ENCODE data around the gene RNF144A.

The RNF144A gene

DNA sequence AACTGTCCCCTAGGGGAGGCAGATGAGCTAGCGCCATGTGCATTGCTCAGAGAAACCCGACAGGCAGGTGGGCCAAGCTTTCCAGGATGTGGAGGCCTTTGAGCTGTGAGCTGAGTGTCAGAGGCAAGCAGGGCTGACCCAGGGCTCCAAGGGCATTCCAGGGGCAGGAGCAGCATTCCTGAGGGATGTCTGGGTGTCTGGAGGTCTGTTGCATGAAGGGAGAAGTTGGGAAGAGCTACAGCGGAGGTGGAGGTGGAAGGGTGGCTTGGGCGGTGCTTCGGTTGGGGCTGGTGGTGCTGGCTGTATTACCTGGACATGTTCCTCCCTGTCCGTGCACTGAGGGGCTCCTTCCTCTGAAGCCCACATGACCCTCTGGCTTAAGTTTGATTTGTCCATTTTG, 102.8 kb downstream of the RNF144A start:
- DNase-seq (ENCODE audit: low read depth in 2 of 3, low spot score in 2 of 3) = no peak

DNA sequence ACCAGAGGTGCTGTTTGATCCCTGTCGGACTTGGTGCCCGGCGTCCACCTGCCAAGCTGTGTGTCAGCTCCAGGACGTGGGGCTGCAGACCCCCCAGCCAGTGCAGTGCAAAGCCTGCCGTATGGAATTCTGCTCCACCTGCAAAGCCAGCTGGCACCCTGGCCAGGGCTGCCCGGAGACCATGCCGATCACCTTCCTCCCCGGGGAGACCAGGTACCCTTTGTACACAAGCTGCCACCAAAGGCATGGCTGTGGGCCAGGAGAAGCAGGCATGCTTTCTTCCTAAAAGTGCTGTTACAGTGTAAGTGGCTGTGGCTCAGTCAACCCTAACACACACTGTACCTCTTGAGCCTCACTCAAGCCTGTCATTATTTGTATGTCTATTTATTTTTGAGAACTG, 103.3 kb downstream of the RNF144A start:
- no peak for DNase-seq (ENCODE audit: low read depth in 2 of 3, low spot score in 2 of 3)

DNA sequence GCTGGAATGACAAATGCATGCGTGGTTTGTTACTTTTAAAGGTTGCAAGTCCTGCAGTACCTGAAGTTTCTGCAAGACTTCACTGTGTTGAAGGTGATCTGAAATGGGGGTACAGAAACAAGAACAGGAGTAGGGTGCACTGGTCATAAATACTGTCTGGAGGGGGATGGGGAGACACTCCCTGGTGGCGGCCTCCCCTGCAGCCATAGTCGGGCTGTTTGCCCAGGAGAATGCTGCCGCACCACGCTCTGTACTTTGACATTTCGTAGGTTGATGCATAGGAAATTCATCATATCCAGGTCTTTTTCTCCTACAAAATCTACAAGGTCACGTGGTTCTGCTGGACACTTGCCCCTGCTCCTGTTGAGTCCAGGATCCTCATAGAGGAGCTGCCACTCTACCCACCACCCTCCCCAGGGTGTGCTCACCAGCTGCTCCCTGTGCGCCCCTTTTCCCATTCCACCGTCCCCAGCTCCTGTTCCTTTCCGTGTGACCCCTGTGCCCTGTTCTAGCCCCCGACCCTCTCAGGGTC, 103.8 kb downstream of the RNF144A start:
- no peak for DNase-seq (ENCODE audit: low read depth in 2 of 3, low spot score in 2 of 3)

DNA sequence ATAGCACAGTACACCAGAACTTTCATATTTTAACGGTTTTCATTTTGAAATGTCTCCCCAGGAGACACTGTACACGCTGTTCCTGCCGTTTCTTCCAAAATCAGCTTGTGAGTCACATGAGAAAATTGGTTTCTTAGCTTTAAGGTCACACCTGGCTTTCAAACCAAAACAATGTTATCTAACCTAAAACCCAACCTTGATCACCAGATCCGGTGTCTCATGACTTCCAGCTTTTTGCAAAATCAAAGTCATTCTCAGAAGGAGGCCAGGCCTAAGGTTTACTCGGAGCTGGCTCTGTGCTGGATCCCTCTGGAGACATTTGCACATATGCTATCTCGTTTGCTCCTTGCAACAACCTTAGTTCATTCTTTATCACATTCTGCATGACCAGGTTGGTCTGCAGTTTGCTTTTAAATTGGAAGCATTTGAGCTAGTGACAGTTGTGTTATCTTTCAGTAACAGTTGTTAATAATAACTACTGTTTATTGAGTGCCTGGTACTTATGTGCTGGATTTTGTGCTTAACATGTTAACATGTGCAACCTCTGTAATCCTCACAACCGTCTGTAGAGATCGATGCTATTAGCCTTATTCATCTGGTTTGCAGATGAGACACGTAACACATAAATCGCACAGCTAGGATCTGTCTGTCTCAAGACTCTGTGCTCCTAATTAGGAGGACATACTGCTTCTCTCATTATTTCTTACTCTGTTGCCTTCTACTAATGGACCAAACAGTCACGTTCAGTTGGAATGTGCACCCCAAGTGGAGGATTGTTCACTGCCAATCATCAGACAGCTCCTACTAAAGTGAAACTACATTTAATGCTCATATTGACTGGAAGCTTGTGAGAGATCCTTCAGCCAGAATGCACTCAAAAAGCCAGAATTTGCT, 105.5 kb downstream of the RNF144A start:
- no peak for DNase-seq (ENCODE audit: low read depth in 2 of 3, low spot score in 2 of 3)

DNA sequence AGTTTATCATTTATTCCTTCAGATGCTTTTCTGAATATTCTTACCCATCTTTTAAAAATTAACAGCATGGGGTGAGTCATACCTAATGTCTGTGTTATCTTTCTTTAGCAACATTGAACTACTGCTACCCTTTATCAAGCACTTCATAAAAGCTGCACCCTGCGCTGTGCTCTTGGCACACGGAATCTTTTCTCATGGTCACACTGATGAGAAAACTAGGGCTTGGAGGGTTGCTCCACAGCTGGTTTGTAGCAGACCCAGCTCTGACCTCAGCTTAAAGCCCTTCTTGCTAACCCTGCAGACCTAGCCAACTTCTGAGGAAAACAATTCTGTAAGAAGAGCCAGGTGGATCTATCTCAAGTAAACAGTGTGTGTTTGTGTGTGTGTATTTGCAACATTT, 106.3 kb downstream of the RNF144A start:
- DNase-seq (ENCODE audit: low read depth in 2 of 3, low spot score in 2 of 3) = no peak

DNA sequence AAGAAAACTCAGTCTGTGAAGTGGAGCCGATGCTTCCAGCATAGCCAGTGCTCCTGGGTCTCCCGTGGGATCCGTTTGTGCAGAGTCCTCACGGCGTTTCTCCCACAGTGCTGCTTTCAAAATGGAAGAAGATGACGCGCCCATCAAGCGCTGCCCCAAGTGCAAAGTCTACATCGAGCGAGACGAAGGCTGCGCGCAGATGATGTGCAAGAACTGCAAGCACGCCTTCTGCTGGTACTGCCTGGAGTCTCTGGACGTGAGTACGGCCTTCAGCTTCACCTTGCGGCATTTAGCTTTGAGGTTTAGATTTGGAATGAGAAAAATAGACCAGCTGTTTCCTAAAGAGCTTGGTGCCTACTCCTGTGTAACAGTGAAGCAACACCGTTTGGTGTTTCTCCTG, 107.0 kb downstream of the RNF144A start:
- DNase-seq (ENCODE audit: low read depth in 2 of 3, low spot score in 2 of 3) = no peak

DNA sequence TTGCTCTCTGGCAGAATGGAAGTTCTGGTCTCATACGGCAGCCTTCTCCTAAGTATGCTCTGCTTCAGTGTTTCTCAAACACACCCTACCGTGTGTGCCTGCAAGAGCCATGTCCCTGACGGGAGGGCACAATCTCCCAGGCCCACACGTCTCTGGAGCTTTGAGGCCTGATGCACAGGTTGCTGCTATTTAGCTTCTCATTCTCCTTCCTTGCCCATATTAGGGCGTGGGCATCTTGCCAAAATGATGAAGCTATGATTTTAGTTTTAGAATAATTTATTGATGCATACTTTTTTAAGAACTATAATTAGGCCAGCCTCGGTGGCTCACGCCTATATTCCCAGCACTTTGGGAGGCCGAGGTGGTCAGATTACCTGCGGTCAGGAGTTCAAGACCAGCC, 107.9 kb downstream of the RNF144A start:
- DNase-seq (ENCODE audit: low read depth in 2 of 3, low spot score in 2 of 3) = no peak

DNA sequence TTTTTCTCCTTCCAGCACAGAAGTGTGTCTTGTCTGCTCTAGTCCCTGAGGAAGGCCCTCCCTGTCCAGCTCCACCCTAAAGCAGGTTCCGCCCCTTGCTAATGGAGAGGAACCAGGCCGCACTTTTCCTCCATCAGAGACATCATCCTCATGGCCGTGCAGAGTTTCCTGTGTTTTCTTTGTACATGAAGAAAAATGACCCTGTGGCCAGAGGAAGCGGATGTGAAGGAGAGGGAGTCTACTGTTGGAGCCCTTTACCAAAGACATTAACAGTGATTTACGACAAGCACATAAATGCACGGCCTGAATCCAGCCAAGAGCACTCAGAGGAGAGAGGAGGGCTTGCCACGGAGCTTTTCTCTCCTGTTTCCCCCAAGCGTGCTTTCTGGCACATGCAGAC, 109.5 kb downstream of the RNF144A start:
- no peak for DNase-seq (ENCODE audit: low read depth in 2 of 3, low spot score in 2 of 3)

DNA sequence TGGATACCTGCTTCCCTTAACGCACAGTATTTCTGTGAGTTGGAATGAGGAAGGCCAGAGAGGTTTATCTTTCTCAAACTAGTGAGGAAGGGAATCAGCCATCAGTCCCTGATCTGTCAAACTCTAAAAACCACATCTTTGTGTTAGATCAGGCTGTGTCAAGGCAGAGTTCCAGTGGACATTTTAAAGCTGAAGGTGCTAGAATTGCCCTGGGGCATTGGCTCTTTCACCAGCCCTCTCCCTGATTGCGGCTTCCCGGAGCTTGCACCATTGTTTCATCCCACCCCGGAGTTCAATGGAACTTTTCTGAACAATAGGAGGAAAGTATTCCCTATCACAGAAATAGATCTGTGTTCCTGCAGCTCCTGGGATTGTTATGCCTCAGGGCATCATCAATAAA, 110.2 kb downstream of the RNF144A start:
- DNase-seq (ENCODE audit: low read depth in 2 of 3, low spot score in 2 of 3) = no peak

DNA sequence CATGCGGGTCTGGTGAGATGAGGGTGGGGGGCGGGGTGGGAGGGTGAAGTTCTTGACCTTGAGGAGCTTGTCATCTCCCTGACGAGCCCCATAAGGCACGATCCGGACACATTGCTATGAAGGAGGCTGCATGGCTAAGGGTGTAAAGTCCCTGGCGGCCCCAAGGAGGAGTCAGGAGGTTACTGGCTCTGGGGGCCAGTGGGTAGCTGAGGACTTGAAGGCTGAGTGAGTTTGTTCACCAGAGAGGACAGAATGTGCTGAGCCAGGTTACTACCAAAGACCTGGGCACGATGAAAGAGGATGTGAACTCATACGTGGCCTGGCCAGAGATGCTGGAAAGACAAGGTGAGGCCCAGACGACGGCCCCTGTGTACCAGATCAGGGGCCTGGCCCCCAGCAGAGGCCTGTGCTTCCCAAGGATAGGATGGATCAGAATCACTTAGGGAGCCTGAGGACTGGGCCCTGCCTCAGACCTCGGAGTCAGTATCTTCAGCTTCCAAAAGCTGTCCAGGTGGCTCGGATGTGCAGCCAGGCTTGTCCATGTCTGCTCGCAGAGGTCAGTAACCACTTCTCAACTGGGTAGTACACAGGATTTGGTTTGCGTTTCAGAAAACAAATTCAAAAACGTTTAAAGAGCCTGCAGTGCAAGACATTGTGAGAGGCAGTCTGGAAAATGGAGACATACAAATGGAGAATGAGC, 110.9 kb downstream of the RNF144A start:
- no peak for DNase-seq (ENCODE audit: low read depth in 2 of 3, low spot score in 2 of 3)

DNA sequence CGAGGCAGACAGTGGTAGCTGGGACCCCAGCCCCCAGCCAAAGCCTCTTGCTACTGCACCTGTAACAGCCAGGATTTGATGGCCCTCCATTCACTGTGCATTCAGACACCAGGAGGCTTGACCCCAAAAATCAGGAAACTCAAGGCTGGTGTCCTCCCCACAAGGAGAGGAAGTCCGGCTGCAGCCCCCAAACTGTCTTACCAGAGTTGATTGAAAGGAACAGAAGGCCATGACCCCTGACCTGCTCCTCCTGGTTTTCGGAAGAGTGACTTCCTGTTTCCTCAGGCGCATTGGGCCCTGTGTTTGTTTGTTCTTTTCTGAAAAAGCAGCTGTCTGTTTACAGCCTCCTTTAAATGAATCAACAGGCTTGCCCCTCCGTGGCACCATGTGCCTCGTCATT, 111.6 kb downstream of the RNF144A start:
- no peak for DNase-seq (ENCODE audit: low read depth in 2 of 3, low spot score in 2 of 3)

DNA sequence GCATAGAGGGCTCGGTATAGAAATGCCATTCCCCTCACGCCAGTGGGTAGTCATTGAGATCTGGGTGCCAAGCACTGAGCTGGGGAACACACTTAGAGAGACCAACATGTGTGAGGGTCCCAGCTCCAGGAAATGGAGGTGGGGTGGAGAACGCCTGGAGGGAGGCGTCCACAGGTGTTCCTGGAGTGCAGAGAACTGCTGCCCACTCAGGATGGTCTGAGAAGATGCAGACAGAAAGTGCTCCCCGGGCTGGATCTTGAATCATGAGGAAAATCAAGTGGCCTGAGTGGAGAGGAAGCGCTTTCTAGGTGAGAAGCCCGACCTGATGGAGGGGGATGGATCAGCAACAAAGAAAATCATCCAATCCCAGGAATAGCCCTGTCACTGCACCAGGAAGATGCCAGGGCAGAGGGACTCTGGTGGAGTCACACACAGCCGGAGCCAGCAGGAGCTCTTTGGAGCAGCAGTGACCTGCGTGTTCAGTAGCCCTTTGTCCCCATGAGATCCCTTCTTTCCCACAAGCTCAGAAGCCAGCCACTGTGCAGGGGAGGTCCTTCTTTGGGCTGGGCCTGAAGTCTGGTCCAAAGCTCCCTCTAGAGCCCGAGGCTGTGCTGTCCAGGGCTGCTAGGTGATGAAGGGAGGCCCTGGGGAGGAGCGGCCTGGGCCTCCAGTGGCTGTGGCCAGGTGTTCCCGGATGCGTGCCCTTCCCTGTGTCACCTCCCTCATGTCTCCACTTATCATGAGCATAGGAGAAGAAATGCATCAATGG, 112.3 kb downstream of the RNF144A start:
- no peak for DNase-seq (ENCODE audit: low read depth in 2 of 3, low spot score in 2 of 3)

DNA sequence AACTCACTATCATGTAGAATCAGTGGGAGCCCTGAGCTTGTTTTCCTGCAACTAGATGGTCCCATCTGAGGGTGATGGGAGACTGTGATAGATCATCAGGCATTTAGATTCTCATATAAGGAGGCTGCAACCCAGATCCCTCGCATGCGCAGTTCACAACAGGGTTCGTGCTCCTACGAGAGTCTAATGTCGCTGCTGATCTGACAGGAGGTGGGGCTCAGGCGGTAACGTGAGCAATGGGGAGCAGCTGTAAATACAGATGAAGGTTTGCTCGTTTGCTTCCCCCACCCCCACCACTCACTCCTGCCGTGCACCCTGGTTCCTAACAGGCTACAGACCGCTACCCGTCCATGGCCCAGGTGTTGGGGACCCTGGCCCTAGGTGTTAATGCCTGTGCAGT, 113.6 kb downstream of the RNF144A start:
- no peak for DNase-seq (ENCODE audit: low read depth in 2 of 3, low spot score in 2 of 3)

DNA sequence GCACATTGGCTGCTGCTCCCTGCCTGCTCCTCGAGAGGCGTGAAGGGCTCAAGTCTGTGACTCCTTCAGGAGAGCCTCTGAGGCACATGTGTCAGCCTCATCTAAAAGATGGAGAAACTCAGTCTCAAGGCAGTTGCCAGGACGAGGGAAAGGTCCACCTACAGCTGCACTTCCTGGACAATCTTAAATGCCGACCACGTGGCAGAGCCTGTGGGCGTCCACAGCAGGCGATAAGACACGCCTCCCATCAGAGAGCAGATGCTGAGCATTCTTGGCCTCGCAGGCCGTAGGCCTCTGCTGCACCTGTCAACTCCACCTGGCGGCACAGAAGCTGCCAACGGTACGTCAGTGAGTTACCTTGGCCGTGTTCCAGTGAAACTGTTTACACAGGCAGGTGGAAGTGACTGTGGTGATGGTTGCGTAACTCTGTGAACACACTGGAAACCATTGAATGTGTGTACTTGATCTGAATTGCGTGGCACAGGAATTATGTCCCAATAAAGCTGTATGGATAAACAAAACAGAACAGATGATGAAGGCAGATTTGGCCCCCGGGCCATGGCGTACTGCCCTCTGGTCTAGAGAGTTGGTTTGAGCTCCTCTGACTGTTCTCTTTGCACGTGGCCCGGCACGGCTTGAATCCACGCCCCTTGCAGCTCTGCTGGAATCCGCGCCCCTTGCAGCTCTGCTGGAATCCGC, 114.5 kb downstream of the RNF144A start:
- no peak for DNase-seq (ENCODE audit: low read depth in 2 of 3, low spot score in 2 of 3)

DNA sequence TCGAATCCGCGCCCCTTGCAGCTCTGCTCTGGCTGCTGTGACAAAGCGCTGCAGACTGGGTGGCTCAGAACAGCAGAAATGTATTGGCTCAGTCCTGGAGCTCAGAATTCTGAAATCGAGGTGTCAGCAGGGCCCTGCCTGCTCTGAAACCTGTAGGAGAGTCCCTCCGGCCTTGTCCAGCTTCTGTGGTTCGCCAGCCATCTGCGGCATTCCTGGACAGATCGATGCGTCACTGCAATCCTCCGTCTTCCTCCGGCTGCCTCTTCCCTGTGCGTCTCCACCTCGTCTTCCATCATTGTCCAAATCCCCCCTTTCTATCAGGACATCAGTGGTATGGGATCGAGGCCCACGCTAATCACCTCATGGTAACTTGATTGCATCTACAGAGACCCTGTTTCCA, 115.2 kb downstream of the RNF144A start:
- DNase-seq (ENCODE audit: low read depth in 2 of 3, low spot score in 2 of 3) = no peak

DNA sequence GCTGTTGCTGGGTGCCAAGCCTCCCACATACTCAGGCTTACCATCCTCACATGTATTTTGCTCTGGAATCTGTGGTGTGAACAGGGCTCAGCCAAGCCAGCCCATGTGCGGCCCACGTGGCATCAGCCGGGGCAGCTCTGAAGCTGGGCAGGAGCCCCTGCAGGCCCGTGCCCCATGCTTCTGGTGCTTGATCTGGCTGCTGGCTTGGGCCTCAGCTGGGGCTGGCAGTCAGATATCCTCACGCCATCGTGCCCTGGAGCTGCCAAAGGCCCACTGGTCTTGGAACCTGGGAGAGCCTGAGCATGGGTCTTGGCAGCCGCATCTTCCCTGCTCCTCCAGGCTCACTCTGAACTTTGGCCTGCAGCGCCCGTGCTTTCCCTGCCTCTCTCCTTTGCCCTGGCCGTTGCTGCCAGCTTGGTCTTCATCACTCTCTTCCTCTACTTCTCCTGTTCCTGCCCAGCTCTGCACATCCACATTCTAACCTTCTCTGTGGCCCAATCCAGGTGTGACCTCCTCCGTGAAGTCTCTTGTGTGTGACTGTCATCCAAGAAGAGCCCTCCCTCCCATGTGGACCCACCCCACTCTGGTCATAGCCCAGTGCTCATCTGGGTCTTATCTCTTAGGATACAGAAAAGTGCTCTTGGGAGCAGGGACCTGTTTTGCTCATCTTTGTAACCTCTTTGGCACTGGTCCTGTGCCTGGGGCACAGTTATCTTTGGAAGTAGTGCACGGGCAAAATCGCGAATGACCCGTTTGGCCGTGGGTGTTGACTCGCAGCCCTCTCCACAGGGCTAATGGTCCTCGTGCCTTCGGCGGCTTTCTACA, 116.1 kb downstream of the RNF144A start:
- no peak for DNase-seq (ENCODE audit: low read depth in 2 of 3, low spot score in 2 of 3)

DNA sequence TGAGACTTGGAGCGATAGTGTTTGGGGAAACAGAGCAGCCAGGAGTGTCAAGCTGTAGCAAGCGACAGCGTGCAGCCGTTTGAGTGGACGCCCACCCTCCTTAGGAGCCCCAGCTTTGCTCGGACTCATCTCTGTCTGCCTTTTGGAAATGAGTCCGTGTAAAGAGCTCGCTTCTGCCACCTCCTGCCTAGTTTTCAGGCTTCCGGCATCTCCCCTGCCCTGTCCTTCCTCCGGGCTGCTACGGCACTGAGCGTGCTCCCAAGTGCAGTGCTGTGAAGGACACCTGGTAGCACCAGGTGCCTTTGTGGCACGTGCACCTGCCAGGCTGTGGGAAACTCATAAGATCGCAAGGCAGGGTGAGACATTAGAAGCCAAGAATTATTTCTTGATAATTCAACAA, 117.1 kb downstream of the RNF144A start:
- DNase-seq (ENCODE audit: low read depth in 2 of 3, low spot score in 2 of 3) = no peak

DNA sequence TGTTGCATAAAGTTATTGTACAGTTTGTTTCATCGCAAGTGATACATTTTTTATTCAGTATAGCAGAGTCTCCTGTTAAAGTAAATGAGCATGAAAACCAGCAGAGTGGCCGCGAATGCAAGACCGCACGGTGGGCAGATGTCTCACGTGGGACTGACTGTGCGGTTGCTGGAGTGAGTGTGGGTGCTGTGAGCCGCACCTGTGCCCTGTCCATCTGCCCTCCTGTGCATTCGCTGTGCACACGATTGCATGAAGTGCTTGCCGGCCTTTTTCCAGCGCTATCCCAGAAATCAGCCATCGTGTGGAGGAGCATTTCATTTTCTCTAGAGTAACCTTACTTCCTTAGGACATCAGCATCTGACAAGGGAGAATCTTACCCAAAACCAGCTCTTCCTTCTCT, 118.7 kb downstream of the RNF144A start:
- no peak for DNase-seq (ENCODE audit: low read depth in 2 of 3, low spot score in 2 of 3)

DNA sequence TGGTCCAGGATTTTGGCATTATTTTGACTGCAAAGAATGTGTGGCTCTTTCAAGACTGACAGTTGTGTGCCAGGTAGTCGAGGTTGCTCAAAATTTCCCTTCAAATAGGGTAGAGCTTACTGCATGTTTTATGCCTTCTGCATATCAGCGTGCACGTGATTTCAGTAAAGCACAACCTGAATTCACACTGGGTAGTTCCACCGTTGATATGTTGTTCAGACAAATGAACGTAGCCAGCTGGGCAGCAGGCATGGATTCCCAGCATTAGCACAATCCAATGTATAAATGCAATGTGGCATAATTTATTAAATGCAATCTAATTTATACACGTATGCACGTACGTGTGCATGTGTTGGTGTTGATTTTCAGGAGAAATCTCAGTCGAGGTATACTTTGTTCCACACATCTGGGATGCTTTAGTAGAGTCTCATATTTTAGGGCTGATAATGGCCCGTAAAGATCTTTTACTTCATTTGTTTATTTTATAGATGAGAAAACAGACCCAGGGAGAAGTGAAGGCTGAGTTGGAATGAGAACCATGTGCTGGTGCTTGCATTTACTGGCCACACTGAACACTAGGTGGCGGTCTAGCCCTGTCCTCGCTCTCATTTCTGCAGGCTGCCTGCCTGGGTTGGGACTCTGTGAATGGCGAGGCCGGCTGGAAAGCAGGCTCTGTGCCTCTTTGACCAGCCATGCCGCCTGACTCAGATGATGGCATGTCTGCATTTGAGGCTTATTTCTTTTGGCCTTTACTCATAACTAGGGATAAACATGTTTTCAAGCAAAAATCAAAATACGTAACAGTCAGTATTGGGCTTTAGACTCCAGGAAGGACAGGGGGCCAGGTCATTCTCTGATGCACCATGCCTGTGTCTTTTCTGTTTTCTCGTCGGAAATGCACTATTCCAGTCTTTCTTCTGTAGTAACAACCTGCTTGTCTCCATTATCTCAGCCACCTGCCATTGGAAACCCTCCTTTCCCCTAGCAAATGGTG, 120.4 kb downstream of the RNF144A start:
- DNase-seq (ENCODE audit: low read depth in 2 of 3, low spot score in 2 of 3) = no peak

Data from activated CD8-positive, alpha-beta memory T cell treated with anti-CD3 and anti-CD28 coated beads for 48 hours (primary cell).